Measurements from ENCODE around the gene ACTL7B.
"Not testable (repeated sequence)": the region's sequence is repeated elsewhere in the genome, so short reads cannot be mapped to it uniquely, and the experiment has no call there.

Gene ACTL7B

DNA sequence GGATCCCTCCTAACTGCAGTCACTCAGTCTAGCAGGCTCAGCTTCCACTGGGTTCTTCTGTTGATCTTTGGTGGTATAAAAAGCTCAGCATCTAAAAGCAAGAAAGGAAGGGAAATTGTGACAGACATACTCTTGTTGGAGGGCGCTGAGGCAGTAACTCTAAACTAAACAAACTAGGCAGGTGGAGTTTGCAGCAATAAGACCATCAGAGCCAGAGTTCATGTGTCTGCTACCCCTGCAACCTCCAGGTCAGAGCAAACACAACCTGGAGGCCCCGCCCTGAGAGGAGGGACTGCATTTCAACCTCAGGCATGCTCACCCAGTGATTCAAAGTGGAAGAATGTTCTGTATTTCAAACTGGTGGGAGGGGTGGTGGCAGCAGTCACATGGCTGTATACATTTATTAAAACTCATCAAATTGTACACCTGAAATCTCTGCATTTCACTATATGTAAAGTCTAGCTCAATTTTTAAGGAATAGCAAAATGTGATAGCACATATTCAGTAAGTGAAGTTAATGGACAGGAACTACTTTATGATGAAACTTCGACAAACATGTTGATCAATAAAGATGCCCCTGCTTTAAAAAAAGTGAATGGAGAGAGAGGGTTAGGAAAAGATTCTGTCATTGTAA lies 13.4 kb upstream of the ACTL7B start:
- DNase-seq (ENCODE audit: low spot score), result no peak

DNA sequence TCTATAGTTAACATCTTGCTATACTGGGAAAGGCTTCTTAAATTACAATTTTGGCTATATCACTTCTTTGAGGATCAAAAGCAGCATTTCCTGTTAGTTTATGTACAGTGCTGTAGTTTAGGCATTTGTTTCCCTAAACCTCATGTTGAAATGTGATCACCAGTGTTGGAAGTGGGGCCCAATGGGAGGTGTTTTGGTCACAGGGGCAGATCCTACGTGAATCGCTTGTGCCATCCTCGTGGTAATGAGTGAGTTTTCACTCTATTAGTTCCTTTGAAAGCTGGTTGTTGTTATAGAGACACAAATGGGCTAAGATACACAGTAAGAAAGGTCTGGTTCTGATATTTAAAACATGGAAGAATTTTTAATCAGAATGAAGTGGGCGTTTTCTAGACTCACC lies 12.0 kb upstream of the ACTL7B start:
- no peak for DNase-seq (ENCODE audit: low spot score)

DNA sequence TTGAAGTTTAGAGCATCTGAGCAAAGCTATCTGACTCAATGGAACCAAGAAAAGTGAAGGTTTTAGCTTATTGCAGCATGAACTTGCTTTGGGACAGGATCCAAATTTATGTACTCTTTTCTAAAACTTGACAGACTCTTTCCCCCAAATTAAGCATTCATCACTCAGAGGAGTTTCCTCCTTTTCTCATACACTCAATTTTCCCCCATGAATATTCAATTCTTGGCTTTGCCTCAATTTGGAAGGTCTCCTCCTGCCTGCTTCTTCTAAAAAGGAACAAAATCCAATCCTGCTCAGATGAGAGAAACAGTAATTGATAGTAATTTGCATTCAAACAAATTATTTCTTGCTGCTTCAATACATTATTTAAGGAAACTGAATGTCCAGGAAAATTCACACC lies 11.3 kb upstream of the ACTL7B start:
- no peak for DNase-seq (ENCODE audit: low spot score)

DNA sequence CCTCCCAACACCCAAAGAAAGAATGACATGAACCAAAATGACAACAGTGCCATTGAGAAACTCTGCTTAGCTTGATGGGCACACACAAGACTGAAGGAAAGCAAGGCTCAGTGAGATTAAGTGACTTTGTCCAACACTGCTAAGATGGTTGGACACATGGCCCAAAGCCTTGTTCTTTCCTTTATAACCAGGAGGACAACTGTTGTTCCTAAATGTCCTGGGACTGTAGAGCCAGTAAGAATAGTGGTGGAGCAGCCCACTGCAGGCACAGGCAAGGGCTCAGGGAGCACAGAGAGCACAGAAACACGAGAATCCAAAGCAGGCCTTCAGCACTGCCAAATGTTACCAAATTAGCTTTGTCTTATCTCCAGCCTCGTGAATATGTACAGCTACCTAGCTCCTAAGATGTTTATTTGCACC lies 10.2 kb upstream of the ACTL7B start:
- DNase-seq (ENCODE audit: low spot score), result no peak

DNA sequence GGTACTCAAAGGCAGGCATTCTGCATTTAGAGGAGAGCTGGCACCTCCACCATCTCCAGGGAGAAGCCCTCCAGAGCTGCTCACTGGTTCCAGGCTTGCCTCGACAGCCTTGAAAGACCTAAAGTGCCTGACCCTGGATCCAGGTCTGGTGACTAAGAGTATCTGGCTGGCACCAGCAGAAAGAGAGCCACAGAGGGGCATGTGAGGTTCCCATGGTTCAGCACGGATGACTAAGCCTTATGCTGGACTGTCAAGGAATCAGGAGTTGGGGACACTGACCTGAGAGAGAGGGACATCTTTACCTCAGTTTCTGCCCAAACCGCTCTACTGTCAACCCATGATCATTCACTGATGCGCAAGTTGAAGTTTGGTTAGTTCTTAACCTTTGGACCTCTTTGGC lies 9.3 kb upstream of the ACTL7B start:
- no peak for DNase-seq (ENCODE audit: low spot score)

DNA sequence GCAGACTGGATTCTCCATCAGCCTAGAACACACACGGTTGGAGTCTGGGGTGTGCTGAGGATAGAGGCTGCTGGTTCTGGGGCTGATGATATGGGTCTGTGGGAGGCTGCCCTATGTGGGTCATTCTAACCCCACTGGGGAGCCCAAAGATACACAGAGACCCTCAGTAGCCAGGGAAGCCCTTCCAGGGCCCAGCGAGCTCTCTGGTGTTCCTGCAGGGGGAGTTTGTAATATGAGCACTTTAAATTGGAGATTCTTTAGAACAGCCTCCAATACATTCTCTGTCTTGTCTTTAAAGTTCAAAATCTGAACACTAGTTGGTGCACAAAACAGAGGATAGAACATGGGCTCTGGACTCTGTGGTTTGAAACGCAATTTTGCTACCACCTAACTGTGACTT lies 8.7 kb upstream of the ACTL7B start:
- DNase-seq (ENCODE audit: low spot score), result no peak

DNA sequence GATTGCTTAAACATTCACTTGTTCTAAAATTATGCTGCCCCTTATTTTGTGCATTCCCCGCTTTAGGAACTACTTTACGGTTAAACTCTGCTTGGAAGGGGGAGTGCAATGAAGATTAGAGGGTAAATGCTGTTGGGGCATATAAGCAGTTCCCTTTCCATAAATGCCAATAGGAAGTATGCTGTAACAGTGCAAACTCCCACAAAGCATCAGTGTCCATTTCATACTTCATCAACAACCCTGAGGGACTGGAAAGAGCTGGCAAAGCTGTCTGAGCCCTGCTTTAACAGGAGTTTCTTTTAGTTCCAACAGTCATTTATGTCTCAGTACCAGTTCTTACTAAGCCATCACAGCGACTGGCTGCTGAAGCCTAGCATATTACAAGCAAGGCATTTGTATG lies 8.1 kb upstream of the ACTL7B start:
- no peak for DNase-seq (ENCODE audit: low spot score)

DNA sequence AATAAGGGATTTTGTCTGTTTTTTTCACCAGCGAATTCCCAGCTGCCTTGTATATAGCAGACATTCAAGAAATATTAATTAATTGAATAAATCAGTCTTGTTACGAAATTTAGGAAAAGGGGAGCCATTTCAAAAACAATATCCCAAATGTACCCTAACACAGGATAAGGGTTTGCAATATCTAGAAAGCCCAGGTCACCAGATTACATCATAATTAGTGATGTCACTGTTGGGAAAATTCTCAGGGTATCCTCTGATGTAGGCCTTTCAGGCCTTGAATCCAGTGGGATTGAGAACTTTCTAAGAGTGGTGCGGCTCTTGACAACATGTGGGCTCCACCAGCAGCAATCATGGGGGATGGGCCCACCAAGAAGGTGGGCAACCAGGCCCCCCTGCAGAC lies 6.2 kb upstream of the ACTL7B start, which contains the start of gene ACTL7A:
ACTL7A (plus strand) TSS at position 270 of the 400 bp plus-strand sequence; CDS start at position 327, 57 bp downstream.
- DNase-seq (ENCODE audit: low spot score), result no peak

DNA sequence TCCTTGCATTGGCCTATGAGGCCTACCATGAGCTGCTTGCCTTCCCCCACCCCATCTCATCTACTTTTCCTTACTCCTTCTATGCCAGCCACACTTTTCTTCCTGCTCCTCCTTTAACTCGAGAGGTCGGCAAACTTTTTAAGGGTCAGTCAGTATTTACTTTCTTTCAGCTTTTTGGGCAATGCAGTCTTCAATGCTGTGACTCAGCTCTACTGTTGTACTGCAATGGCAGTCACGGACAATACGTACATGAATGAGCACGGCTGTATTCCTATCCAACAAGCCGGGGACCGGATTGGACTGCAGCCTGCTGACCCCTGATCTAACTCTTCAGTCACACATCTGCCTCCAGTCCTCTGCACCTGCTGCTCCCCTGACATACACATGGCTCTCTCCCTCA lies 5.7 kb upstream of the ACTL7B start:
- DNase-seq (ENCODE audit: low spot score), result no peak

DNA sequence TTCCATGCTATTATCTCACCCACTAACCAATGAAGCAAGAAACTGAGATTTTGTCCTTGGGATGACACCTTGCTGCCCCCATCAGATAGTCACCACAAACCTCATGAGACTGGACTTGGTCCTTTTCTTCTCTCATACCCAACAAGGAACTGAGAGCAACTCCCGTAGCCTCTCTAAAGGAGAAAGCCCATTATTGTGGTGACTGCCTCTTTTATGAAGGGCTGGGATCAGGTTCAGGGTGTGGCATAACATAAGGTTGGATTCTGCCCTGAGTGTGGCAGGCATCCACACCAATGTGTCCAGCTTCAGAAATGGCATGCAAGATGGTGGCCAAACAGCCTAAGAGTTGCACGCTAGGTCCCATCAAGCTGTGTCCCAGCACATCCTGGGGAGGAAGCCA lies 5.0 kb upstream of the ACTL7B start:
- DNase-seq (ENCODE audit: low spot score), result no peak

DNA sequence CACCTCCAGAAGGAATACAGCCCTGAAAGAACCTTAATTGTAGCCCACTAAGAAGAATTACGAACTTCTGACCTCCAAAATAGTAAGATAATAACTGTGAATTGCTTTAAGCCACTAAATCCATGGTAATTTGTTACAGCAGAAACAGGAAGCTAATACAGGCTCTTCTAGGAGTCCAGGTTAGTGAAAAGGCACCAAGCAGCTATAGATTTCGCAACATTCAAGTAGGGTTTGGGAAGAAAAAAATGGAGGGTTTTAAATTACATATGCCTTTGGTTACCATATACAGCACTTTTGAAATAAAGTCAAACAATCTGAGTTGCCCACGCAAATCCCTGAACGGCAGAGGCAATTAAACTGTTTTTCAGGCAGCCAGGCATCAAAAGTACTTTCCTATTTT lies 4.6 kb upstream of the ACTL7B start:
- no peak for DNase-seq (ENCODE audit: low spot score)

DNA sequence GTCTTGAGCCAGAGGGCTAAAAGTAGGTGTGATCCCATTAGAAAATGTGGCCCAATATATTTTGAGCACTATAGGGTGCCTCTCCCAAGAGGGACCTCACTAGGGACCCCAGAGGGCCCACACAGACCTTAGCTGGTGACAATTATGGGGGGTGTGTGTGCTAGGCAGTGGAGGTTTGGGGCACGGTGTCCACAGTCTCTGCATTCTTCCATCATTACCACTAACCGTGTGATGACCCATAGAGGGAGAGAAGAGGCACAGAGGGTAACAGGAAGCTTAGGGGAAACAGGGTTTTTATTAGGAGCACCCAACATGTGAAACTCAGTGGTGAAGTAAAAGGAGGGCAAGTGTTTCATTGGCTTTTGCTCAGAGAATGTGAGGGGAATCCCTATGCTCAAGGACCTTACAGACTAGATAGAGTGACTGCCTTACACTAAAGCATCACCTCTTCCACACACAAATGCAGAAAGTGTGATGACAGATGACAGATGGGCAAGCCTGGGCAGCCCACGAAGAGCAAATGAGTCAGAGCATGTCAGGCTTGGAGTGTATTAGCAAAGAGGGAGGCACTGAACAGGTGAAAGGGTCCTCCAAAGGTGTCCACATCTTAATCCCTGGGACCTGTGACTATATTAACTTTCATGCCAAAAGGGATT lies 3.8 kb upstream of the ACTL7B start:
- no peak for DNase-seq (ENCODE audit: low spot score)

DNA sequence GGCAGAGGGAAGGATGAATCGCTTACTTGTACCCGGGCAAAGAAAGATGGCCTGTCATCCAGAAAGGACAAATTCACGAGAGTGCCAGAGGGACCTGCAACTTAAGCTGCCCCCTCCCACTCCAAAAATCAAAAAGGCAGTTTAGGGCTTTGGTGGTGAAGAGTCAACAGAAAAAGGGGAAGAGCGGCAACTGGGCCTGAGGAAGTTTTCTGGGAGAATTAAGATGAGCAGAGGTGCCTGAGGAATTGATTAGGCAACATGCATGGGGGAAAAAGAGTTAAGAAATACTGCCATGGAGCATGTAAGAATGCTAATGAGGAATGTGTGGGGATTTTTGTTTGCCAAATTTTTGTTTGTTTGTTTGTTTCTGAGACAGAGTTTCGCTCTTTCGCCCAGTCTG lies 1.8 kb upstream of the ACTL7B start:
- no peak for DNase-seq (ENCODE audit: low spot score)

DNA sequence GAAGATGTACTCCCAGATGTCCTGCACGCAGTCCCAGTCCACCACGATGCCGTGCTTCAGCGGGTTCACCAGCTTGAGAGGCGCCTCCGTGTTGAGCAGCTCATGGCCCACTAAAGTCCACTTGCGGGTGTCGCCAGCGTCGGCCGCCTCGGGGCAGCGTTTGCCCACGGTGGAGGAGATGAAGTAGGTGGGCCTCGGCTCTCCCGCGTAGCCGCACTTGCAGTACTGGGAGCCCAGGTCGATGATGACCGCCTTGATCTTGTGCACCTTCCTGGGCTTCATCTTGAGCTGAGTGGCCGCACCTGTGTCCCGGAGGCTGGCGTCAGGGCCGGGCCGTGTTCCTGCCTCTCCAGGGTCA lies 278 bp downstream of the ACTL7B start:
- DNase-seq (ENCODE audit: low spot score), result no peak

DNA sequence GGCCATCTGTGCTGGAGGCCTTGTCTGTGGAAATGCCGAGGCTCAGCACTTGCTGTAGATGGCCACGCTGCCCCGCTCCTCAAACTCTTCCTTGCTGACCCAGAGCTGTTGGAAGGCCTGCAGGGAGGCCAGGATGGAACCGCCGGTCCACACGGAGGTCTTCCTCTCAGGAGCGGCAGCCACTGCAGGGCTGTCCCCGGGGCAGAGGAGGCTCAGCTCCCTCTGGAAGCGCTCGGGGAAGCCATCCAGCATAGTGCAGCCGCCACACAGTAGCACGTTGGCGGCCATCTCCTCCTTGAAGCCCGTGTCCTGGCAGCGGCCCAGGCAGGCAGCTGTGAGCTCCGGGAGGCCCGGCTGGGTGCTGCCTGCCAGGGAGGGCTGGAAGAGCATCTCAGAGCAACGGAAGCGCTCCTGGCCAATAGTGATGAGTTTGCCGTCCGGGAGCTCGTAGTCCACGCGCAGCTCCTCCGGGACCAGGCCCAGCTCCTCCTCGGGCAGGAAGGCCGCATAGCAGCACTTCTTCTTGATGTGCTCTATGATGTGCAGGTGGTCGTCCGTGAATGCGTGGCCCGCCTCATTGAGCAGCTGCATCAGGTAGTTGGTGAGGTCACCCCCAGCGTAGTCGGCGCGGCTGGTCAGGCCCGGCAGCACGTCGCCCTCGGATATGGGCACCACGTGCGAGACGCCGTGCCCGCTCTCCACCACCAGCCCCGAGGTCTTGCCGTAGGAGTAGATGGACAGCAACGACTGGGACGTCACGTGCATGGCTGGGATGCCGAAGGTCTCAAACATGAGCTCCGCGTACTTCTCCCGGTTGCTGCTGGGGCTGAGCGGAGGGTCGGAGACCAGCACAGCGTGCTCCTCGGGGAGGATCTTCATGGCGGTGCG lies 901 bp downstream of the ACTL7B start:
- no peak for DNase-seq (ENCODE audit: low spot score)

DNA sequence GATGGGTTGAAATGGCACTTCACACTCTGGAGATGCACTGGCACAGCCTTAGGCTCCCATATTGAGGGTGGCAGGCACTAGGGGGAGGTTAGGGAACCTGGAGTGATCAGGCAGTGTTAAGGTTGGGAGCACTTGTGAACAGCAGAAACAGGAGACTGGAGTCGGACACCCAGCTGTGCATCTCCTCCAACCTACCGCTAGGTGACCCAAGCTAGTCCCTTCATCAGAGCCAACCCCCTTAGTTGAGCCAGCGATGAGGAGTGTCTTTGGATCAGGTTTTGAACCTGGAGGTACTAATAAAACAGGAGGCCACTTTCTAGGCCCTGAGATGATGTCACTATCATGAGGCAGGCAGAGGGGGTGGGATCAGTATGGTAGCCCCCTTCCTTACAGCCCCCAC lies 1.7 kb downstream of the ACTL7B start:
- no peak for DNase-seq (ENCODE audit: low spot score)

DNA sequence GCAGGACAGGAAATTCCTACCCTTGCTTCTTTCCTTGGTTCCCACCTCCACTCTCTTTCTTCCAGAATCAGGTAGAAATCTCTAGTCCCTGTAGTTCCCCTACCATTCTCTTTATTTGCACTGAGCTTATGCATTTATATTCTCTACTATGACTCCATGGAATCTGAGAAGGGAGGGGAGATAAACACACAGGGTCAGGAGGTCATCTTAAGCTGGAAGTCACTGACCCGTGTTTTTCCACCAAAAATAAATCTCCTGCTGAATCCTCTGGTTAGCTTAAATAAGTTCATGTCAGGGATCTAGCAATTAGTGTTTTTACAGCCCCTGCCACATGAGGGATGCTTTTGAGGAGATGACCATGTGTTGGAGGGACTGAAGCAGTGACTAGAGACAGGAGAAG lies 3.7 kb downstream of the ACTL7B start:
- DNase-seq (ENCODE audit: low spot score), result no peak

DNA sequence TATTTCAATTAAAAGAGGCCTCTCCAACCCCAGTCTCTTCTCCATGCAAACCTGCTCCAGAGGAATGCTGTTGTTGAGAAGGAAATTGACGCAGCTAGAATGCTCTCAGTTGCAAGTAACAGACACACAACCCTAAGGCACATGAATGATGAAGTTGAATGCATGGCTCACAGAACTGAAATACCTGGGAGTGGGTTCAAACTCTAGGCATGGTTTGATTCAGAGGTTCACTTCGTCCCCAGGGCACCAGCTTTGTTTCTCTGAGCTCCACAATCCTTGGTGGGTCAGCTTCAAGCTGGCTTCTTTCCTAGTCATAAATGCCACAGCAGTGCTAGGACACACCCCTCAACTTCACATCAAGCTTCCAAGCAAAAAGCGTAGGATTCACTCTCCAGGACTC lies 4.6 kb downstream of the ACTL7B start:
- DNase-seq (ENCODE audit: low spot score), result no peak

DNA sequence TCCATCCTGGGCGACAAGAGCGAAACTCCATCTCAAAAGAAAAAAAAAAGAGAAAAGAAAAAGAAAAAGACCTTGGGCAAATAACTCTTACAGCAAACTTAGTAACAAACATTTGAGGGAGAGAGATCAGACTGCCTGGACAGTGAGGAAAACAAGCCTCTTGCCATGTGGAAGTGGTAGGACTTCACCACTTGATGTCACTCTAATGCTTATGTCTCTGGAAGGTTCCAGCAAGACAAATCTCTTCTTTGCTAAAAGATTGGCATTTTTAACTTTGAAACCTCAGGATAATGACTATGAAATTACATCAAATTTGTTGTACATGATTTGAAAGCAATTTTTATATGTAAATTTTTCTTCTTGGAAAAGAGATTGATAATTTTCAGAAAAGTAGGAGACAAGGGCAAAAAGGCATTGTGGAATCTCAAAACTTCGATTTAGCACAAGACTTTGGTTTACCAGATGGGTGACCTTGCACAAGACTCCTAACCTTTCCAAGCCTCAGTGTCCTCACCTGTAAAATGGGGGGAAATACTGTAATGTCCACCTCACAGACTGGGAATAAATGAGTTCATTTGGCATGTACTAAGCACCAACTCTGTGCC lies 5.4 kb downstream of the ACTL7B start:
- DNase-seq (ENCODE audit: low spot score), result peak; percentile 31

DNA sequence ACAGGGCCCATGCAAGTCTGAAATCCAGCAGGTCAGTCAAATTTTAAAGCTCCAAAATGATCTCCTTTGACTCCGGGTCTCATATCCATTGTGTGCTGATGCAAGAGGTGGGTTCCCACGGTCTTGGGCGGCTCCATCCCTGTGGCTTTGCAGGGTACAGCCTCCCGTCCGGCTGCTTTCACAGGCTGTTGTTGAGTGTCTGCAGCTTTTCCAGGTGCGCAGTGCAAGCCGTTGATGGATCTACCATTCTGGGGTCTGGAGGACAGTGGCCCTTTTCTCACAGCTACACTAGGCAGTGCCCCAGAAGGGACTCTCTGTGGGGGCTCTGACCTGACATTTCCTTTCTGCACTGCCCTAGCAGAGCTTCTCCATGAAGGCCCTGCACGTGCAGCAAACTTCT lies 7.5 kb downstream of the ACTL7B start:
- DNase-seq (ENCODE audit: low spot score), result not testable (repeated sequence)

DNA sequence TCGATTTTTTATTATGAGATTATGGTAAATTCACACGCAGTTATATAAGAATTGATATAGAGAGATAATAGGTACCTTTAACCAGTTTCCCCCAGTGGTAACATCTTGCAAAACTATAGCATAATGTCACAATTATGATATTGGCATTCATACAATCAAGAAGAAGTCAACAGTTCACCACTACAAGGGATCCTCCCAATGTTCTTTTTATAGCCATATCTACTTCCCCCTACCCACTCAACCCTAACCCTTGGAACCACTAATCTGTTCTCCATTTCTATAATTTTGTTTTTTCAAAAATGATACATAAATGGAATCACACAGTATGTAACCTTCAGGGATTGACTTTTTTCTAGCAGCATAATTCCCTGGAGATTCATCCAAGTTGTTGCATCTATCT lies 9.8 kb downstream of the ACTL7B start:
- DNase-seq (ENCODE audit: low spot score), result no peak

DNA sequence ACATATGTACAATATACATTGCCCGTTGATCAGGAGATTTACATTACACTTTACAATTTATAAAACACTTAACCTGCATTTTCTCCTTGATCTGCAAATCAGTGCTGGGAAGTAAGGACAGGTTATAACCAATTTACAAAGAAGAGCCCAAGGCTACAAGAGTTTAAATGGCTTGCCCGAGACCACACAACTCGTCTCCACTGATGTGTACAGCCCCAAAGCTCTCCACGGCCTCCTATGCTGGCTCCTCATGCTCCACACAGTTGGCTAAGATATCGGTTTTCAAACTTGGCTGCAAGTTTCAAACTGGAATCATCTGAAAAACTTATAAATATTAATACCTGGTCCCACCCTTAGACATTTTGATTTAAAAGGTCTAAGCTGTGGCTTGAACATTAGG lies 10.3 kb downstream of the ACTL7B start:
- DNase-seq (ENCODE audit: low spot score), result no peak

DNA sequence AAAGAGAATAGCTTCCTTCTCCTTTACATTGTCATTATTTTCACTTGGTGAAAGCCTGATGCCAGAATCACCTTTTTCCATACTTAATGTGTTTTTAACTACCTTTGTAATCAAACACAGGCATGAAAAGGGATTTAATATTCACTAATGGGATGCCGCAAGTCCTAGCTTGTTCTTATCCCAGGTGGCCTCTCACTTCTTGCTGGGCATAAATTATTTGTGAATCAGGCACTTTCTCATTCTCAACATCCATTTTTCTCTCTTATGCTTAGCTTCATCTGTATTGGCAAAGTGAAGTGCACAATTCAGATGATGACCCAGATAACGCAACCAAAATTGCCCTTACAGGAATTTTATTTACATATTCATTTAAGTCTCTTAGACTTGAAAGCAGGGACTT lies 10.9 kb downstream of the ACTL7B start:
- no peak for DNase-seq (ENCODE audit: low spot score)

Data from kidney capillary endothelial cell (primary cell).